Endothelial cell of umbilical vein (primary cell): ENCODE data around the gene RAD18. TPM values are rescaled to one million over a fixed set of nuclear protein-coding genes. Genes with fewer than 3 reads are reported as not detected.

Source experiments
- BruUV-seq: library from RNA; stranded (reverse); fragments of 400-500 nt; replicated peaks from 2 replicates; lab custom pipeline; 2021; lab: Mats Ljungman, UMichigan
- CTCF ChIA-PET: fragments of 300-600, 350-600 bp; sonication (Branson Sonifier 250); formaldehyde crosslinking; loops from one replicate; lab custom pipeline; 2021; ENCODE audit warnings: antibody characterized with exemption, inconsistent platforms; lab: Charles Lee
- POLR2A ChIA-PET: fragments of 300-600, 350-600 bp; sonication (Branson Sonifier 250); formaldehyde crosslinking; loops from one replicate; lab custom pipeline; 2021; ENCODE audit warnings: antibody characterized with exemption, inconsistent platforms; lab: Charles Lee
- DNase-seq: peaks from one replicate; pipeline ENCODE4 v3.0.0-alpha.2; 2011; ENCODE audit warnings: low read depth, low spot score
- FAIRE-seq: peaks from 2 replicates; lab custom pipeline; 2011; peaks lifted over from hg19 to GRCh38; lab: Jason Lieb, UNC
- H2AFZ ChIP-seq: 2 replicates; pipeline ENCODE4 v1.6.0; 2012; ENCODE audit warnings: low read depth, low read length, control low read depth, inconsistent platforms
- H3K27ac ChIP-seq: 2 replicates; pipeline ENCODE4 v1.5.1; 2011; ENCODE audit warnings: low read depth, mild to moderate bottlenecking, control low read depth, low read length, moderate library complexity; ENCODE audit not compliant: insufficient read depth
- H3K27me3 ChIP-seq, 2 experiments: 2 replicates each; pipeline versions ENCODE4 v1.6.0 to v1.6.1; 2011; ENCODE audit warnings: low read length in 2 of 2, mixed read lengths in 1 of 2; ENCODE audit not compliant: control insufficient read depth in 2 of 2, insufficient read depth in 2 of 2
- H3K36me3 ChIP-seq, 2 experiments: 2 replicates in 1 of 2; 3 replicates in 1 of 2; pipeline ENCODE4 v1.5.1; 2011; ENCODE audit warnings: low read length in 2 of 2, mild to moderate bottlenecking in 1 of 2, moderate library complexity in 1 of 2; ENCODE audit not compliant: control insufficient read depth in 2 of 2, insufficient read depth in 2 of 2; ENCODE audit errors: extremely low read depth in 1 of 2
- H3K4me1 ChIP-seq: 3 replicates; pipeline ENCODE4 v1.5.1; 2011; ENCODE audit warnings: mild to moderate bottlenecking, low read length; ENCODE audit not compliant: control insufficient read depth, insufficient read depth; ENCODE audit errors: extremely low read depth
- H3K4me2 ChIP-seq: 2 replicates; pipeline ENCODE4 v1.6.1; 2011; ENCODE audit warnings: low read length, control low read depth, mixed read lengths; ENCODE audit not compliant: insufficient read depth
- H3K4me3 ChIP-seq, 3 experiments: fragments of 200-600 bp in 1 of 3; sonication (generic), shearing (Covaris generic) in 1 of 3; replicated peaks in 1 of 3; 2 replicates each; pipeline ENCODE4 v1.5.1; 2011 to 2016; ENCODE audit warnings: control low read depth in 3 of 3, low read length in 3 of 3, mild to moderate bottlenecking in 2 of 3, inconsistent platforms in 1 of 3, low read depth in 1 of 3, moderate library complexity in 1 of 3; ENCODE audit not compliant: insufficient read depth in 1 of 3
- H3K79me2 ChIP-seq: 2 replicates; pipeline ENCODE4 v1.6.0; 2012; ENCODE audit warnings: low read length, inconsistent platforms; ENCODE audit not compliant: control insufficient read depth, insufficient read depth
- H3K9ac ChIP-seq: replicated peaks from 2 replicates; pipeline ENCODE3; 2011; ENCODE audit warnings: low read length, control low read depth; ENCODE audit not compliant: insufficient read depth; ENCODE audit errors: extremely low read depth
- H3K9me1 ChIP-seq: replicated peaks from 3 replicates; pipeline ENCODE4 v1.6.0; 2011; ENCODE audit warnings: mild to moderate bottlenecking, low read length; ENCODE audit not compliant: control insufficient read depth, insufficient read depth; ENCODE audit errors: extremely low read depth
- H3K9me3 ChIP-seq: replicated peaks from 2 replicates; pipeline ENCODE4 v1.5.1; 2012; ENCODE audit warnings: low read length, inconsistent platforms; ENCODE audit not compliant: control insufficient read depth, insufficient read depth
- H4K20me1 ChIP-seq: replicated peaks from 2 replicates; pipeline ENCODE3; 2011; ENCODE audit warnings: mild to moderate bottlenecking, low read length; ENCODE audit not compliant: control insufficient read depth, insufficient read depth; ENCODE audit errors: extremely low read depth
- EZH2 ChIP-seq: IDR thresholded peaks from 2 replicates; pipeline ENCODE4 v1.6.1; 2012; ENCODE audit warnings: borderline replicate concordance, low read depth, mild to moderate bottlenecking, moderate library complexity, low read length, inconsistent platforms; ENCODE audit not compliant: severe bottlenecking
- FOS ChIP-seq: IDR thresholded peaks from 2 replicates; pipeline ENCODE4 v1.6.1; 2011; ENCODE audit warnings: mild to moderate bottlenecking, low read length, moderate library complexity, borderline replicate concordance; ENCODE audit not compliant: insufficient read depth
- GATA2 ChIP-seq: IDR thresholded peaks from 2 replicates; pipeline ENCODE4 v1.7.0; 2011; ENCODE audit warnings: low read depth, mild to moderate bottlenecking, moderate library complexity, mixed read lengths, low read length; ENCODE audit not compliant: insufficient read length, insufficient read depth
- JUN ChIP-seq: IDR thresholded peaks from 2 replicates; pipeline ENCODE4 v1.6.1; 2011; ENCODE audit warnings: borderline replicate concordance, low read depth; ENCODE audit not compliant: insufficient read length, insufficient read depth
- MYC ChIP-seq: IDR thresholded peaks from one replicate; pipeline ENCODE4 v1.6.1; 2011; ENCODE audit warnings: mild to moderate bottlenecking, low read depth, low read length
- POLR2A ChIP-seq: IDR thresholded peaks from 2 replicates; pipeline ENCODE4 v1.6.1; 2012; ENCODE audit warnings: low read depth, mild to moderate bottlenecking, control low read depth, low read length
- POLR2AphosphoS5 ChIP-seq: IDR thresholded peaks from 2 replicates; pipeline ENCODE4 v1.6.1; 2012; ENCODE audit warnings: low read depth, mild to moderate bottlenecking, control low read depth, low read length, moderate library complexity; ENCODE audit not compliant: insufficient read depth
- dilution Hi-C: fragments of 300-500 bp; cut with MboI; formaldehyde crosslinking; loops from one replicate; pipeline ENCODE4 v1.15.0; 2019; ENCODE audit warnings: low sequenced_read_pairs; ENCODE audit not compliant: extremely low pct_ligation_motif_present
- intact Hi-C: fragments of 100-400 bp; cut with micrococcal nuclease; formaldehyde crosslinking; loops from one replicate; pipeline ENCODE4 v1.10.0; 2022
- polyA plus RNA-seq, 4 experiments: library from polyadenylated mRNA; depleted of rRNA in 3 of 4; stranded (reverse) in 3 of 4; unstranded in 1 of 4; fragments of >200 nt; gene quantifications; 2 replicates each; pipeline versions ENCODE4 v1.2.1 to v1.2.3, GENCODE V29; 2011 to 2012; ENCODE audit warnings: missing spikeins in 1 of 4
- total RNA-seq: library from RNA; stranded (reverse); gene quantifications from 2 replicates; pipeline ENCODE4 v1.2.3, GENCODE V29; 2021
- TF ChIP-seq, protein P1 (sequence below): IDR thresholded peaks from 2 replicates; pipeline ENCODE4 v1.6.1; 2011; ENCODE audit not compliant: insufficient read depth, insufficient read length
- TF ChIP-seq, protein P2 (sequence below), 2 donors: IDR thresholded peaks; 1 replicate in 1 of 2; 2 replicates in 1 of 2; pipeline ENCODE4 v1.5.1; 2011; ENCODE audit warnings: low read length in 2 of 2, mild to moderate bottlenecking in 2 of 2, moderate library complexity in 2 of 2, control low read depth in 1 of 2, inconsistent platforms in 1 of 2, low read depth in 1 of 2; ENCODE audit not compliant: insufficient read depth in 1 of 2; ENCODE audit errors: extremely low read depth in 1 of 2

Gene RAD18
- total and polyA plus RNA-seq, 2 donors (not counting 3 experiments of a cell fraction or from before 2014, with no cell fraction given) = 7.9 to 23.8 TPM

DNA sequence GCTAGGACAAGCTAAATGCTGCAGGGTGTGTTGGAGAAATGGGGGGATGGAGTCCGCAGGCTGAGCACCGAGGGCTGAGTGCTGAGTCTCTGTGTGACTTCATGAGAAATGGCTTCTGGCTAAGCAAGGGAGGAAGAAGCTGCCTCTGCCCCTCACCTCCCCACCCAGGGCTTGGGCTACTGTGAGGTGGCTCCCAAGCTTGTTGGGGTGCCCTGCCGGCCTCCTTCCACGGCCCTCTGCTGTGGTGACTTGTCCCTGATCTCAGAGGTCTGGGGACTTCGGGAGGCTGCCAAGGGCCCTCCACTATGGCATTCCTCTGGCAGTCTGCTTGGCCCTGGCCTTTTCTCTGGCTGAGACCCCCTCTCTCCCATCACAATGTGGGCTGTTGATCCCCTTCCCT, 30.1 kb upstream of the RAD18 start:
- H3K4me3 ChIP-seq = no peak overlapping the region
- no peak overlapping the region for H2AFZ ChIP-seq
- H3K27ac ChIP-seq = no peak overlapping the region
- DNase-seq = no peak
- no peak overlapping the region for H3K9ac ChIP-seq
- no peaks in the 10 kb centered on the region for H3K27me3 ChIP-seq
- dilution Hi-C loops = no loop called here
- no TSS peak for BruUV-seq
- no peaks in the 10 kb centered on the region for H3K79me2 ChIP-seq
- intact Hi-C loops = no loop called here
- TF ChIP-seq FOS = no peak
- no peak for TF ChIP-seq JUN
- no peaks in the 10 kb centered on the region for H3K4me1 ChIP-seq
- H3K9me1 ChIP-seq = no peaks in the 10 kb centered on the region
- H4K20me1 ChIP-seq = no peaks in the 10 kb centered on the region
- no peaks in the 10 kb centered on the region for H3K36me3 ChIP-seq
- no peaks in the 10 kb centered on the region for H3K9me3 ChIP-seq
- CTCF ChIA-PET = interaction anchor here (1.5 kb wide), 1 partner anchor 309 kb away, joined by 4 read pairs; no protein-coding TSS in a partner anchor
- no peak for FAIRE-seq
- POLR2A ChIA-PET = no interaction called here
- no peak overlapping the region for H3K4me2 ChIP-seq

DNA sequence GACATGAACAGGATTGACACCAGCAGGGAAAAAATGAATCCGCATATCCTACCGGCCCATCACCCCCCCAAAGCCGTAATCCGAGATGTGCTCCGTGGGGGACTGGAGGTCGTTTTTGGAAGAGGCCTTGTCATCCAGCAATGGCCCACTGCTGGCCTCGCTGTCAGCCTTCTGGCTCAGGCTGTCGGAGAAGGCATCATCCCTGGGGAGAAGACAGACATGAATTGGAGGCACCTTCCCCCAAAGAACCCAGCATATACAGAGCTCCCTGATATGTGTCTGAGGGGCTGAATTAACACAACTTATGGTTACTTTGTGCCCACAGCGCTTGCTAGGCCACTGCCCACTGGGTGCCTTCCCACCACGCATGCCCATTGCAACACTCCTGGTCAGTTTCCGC, 29.6 kb upstream of the RAD18 start:
- no peaks in the 10 kb centered on the region for H3K27me3 ChIP-seq
- no TSS peak for BruUV-seq
- H3K36me3 ChIP-seq = no peaks in the 10 kb centered on the region
- DNase-seq (no peak), FAIRE-seq (no peak)
- ChIA-PET CTCF (interaction anchor here (1.0 kb wide), 1 partner anchor 309 kb away, joined by 3 read pairs; no protein-coding TSS in a partner anchor), POLR2A (no interaction called here)
- no peaks in the 10 kb centered on the region for H3K4me1 ChIP-seq
- H2AFZ ChIP-seq = no peak overlapping the region
- intact Hi-C loops (no loop called here), dilution Hi-C loops (no loop called here)
- no peaks in the 10 kb centered on the region for H4K20me1 ChIP-seq
- H3K9me1 ChIP-seq = no peaks in the 10 kb centered on the region
- TF ChIP-seq JUN (no peak), EZH2 (no peak), FOS (no peak), POLR2AphosphoS5 (no peak), POLR2A (no peak), GATA2 (no peak), MYC (no peak)
- TF ChIP-seq, protein P1, sequence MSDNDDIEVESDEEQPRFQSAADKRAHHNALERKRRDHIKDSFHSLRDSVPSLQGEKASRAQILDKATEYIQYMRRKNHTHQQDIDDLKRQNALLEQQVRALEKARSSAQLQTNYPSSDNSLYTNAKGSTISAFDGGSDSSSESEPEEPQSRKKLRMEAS = no peak
- TF ChIP-seq, protein P2, sequence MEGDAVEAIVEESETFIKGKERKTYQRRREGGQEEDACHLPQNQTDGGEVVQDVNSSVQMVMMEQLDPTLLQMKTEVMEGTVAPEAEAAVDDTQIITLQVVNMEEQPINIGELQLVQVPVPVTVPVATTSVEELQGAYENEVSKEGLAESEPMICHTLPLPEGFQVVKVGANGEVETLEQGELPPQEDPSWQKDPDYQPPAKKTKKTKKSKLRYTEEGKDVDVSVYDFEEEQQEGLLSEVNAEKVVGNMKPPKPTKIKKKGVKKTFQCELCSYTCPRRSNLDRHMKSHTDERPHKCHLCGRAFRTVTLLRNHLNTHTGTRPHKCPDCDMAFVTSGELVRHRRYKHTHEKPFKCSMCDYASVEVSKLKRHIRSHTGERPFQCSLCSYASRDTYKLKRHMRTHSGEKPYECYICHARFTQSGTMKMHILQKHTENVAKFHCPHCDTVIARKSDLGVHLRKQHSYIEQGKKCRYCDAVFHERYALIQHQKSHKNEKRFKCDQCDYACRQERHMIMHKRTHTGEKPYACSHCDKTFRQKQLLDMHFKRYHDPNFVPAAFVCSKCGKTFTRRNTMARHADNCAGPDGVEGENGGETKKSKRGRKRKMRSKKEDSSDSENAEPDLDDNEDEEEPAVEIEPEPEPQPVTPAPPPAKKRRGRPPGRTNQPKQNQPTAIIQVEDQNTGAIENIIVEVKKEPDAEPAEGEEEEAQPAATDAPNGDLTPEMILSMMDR (IDR thresholded peaks at IDR 0.05; ENCODE audit: extremely low read depth in 1 of 2, insufficient read depth in 1 of 2, low read depth in 1 of 2, low read length in 2 of 2) = no peak
- H3K9me3 ChIP-seq = no peaks in the 10 kb centered on the region
- H3K79me2 ChIP-seq = no peaks in the 10 kb centered on the region
- no peak overlapping the region for H3K9ac ChIP-seq
- no peak overlapping the region for H3K27ac ChIP-seq
- H3K4me2 ChIP-seq = no peak overlapping the region
- H3K4me3 ChIP-seq = no peak overlapping the region
